Esophagus muscularis mucosa (tissue), 4 donors: ENCODE results near the gene SHISA8.

Experiments
- CTCF ChIP-seq, 3 experiments: fragments of 200-600 bp in 2 of 3; fragments of 450-650 bp in 1 of 3; sonication (generic) in 2 of 3; IDR thresholded peaks; one replicate each; pipeline ENCODE4 v1.5.1; 2017 to 2019; ENCODE audit warnings: antibody characterized with exemption in 3 of 3, mild to moderate bottlenecking in 2 of 3, moderate library complexity in 1 of 3
- EP300 ChIP-seq: sonication (generic); formaldehyde crosslinking; IDR thresholded peaks from one replicate; pipeline ENCODE4 v1.6.1; 2017; ENCODE audit warnings: antibody characterized with exemption
- POLR2AphosphoS5 ChIP-seq, 2 donors: sonication (generic); formaldehyde crosslinking; IDR thresholded peaks; one replicate each; pipeline ENCODE4 v1.6.1; 2017; ENCODE audit warnings: antibody characterized with exemption in 2 of 2

- no peak for TF ChIP-seq CTCF (IDR thresholded peaks at IDR 0.05)
- TF ChIP-seq EP300 = no peak
- TF ChIP-seq POLR2AphosphoS5 (IDR thresholded peaks at IDR 0.05) = no peak
Observed at GRCh38 chr22:41911001-41911611, 3.8 kb downstream of the SHISA8 start.
